Gastrocnemius medialis (tissue), 4 donors: Measurements from ENCODE around the gene TRIM61.

ENCODE experiments used
- CTCF ChIP-seq, 5 experiments: fragments of 450-650 bp in 3 of 5; fragments of 200-600 bp in 2 of 5; sonication (generic) in 2 of 5; IDR thresholded peaks in 4 of 5; conservative IDR thresholded peaks in 1 of 5; 1 replicate in 4 of 5; 2 replicates in 1 of 5; pipeline ENCODE4 v1.5.1; 2016 to 2019; ENCODE audit warnings: antibody characterized with exemption in 5 of 5, mild to moderate bottlenecking in 3 of 5, moderate library complexity in 3 of 5
- POLR2A ChIP-seq, 2 donors: fragments of 450-650 bp; IDR thresholded peaks; one replicate each; pipeline ENCODE4 v1.6.1; 2017; ENCODE audit warnings: antibody characterized with exemption in 2 of 2, mild to moderate bottlenecking in 2 of 2, moderate library complexity in 2 of 2

GRCh38 chr4:165005352-165005925 is 28.0 kb upstream of the TRIM61 start:
- no peak for TF ChIP-seq POLR2A (IDR thresholded peaks at IDR 0.05)
- TF ChIP-seq CTCF (IDR thresholded peaks at IDR 0.05 in 4 of 5, conservative IDR thresholded peaks at IDR 0.05 in 1 of 5): no peak
